NCI-H2081 treated with DMSO at 0.1 percent for 48 hours (cell line): ENCODE results near the gene GNB4.

Experiments used
- DNase-seq: peaks from one replicate; lab custom pipeline; 2025; lab: John Stamatoyannopoulos, UW

Gene GNB4

GRCh38 chr3:179451265-179452175 lies at the start of gene GNB4:
Gene GNB4, minus strand, starts transcription at chr3:179451470. Its CDS starts 25,270 bp downstream, at chr3:179426200.
- DNase-seq, result peak; percentile 43

GRCh38 chr3:179495483-179495882 lies 44.2 kb upstream of the GNB4 start:
- DNase-seq, result no peak

- DNase-seq, result no peak
Measured at GRCh38 chr3:179493260-179493659, 42.0 kb upstream of the GNB4 start.

- no peak for DNase-seq
Measured at GRCh38 chr3:179488213-179488612, 36.9 kb upstream of the GNB4 start.

- no peak for DNase-seq
Measured at GRCh38 chr3:179486806-179487205, 35.5 kb upstream of the GNB4 start.

GRCh38 chr3:179482857-179483256 lies 31.6 kb upstream of the GNB4 start:
- DNase-seq, result no peak

- no peak for DNase-seq
Measured at GRCh38 chr3:179476215-179476614, 24.9 kb upstream of the GNB4 start.

GRCh38 chr3:179474480-179474879 lies 23.2 kb upstream of the GNB4 start:
- no peak for DNase-seq

GRCh38 chr3:179473565-179473964 lies 22.3 kb upstream of the GNB4 start:
- DNase-seq, result no peak

- DNase-seq, result no peak
Measured at GRCh38 chr3:179464323-179465092, 13.2 kb upstream of the GNB4 start.

GRCh38 chr3:179463319-179463718 lies 12.0 kb upstream of the GNB4 start:
- no peak for DNase-seq

GRCh38 chr3:179460260-179460659 lies 9.0 kb upstream of the GNB4 start:
- no peak for DNase-seq

- DNase-seq, result no peak
Measured at GRCh38 chr3:179455954-179456353, 4.7 kb upstream of the GNB4 start.

- no peak for DNase-seq
Measured at GRCh38 chr3:179454887-179455286, 3.6 kb upstream of the GNB4 start.

GRCh38 chr3:179453967-179454366 lies 2.7 kb upstream of the GNB4 start:
- DNase-seq, result no peak

- DNase-seq, result no peak
Measured at GRCh38 chr3:179452872-179453271, 1.6 kb upstream of the GNB4 start.

GRCh38 chr3:179452176-179452564 lies 900 bp upstream of the GNB4 start:
- DNase-seq, result no peak

GRCh38 chr3:179450901-179451264 lies 387 bp downstream of the GNB4 start:
- no peak for DNase-seq

- DNase-seq, result no peak
Measured at GRCh38 chr3:179450261-179450701, 989 bp downstream of the GNB4 start.

- DNase-seq, result no peak
Measured at GRCh38 chr3:179449636-179450035, 1.6 kb downstream of the GNB4 start.

GRCh38 chr3:179447251-179447650 lies 4.0 kb downstream of the GNB4 start:
- no peak for DNase-seq

- no peak for DNase-seq
Measured at GRCh38 chr3:179446501-179446900, 4.8 kb downstream of the GNB4 start.

- no peak for DNase-seq
Measured at GRCh38 chr3:179438841-179439240, 12.4 kb downstream of the GNB4 start.
